H1 (cell line): ENCODE results near the gene NEDD4L. TPM values are rescaled to one million over a fixed set of nuclear protein-coding genes. Genes with fewer than 3 reads are reported as not detected.

Source experiments
- CTCF ChIA-PET: fragments of 300-600 bp; sonication (Branson Sonifier 250); formaldehyde crosslinking; loops from one replicate; lab custom pipeline; 2021; ENCODE audit not compliant: partially characterized antibody; lab: Charles Lee
- POLR2A ChIA-PET: fragments of 300-600 bp; sonication (Branson Sonifier 250); formaldehyde crosslinking; loops from one replicate; lab custom pipeline; 2021; ENCODE audit warnings: inconsistent platforms; ENCODE audit not compliant: partially characterized antibody; lab: Charles Lee
- DNase-seq, 2 experiments: peaks; one replicate each; pipeline versions ENCODE4 v3.0.0 to v3.0.0-alpha.2; 2010 to 2022; ENCODE audit warnings: low spot score in 2 of 2, low read depth in 1 of 2, mixed read lengths in 1 of 2
- FAIRE-seq: peaks from 2 replicates; lab custom pipeline; 2011; peaks lifted over from hg19 to GRCh38; lab: Jason Lieb, UNC
- H2AFZ ChIP-seq: 2 replicates; pipeline ENCODE4 v1.8.1; 2012; ENCODE audit warnings: low read length, inconsistent platforms
- H2AK5ac ChIP-seq: 2 replicates; pipeline ENCODE4 v1.6.1; 2013; ENCODE audit warnings: low read depth, low read length
- H2BK120ac ChIP-seq: replicated peaks from 2 replicates; pipeline ENCODE3; 2013; ENCODE audit warnings: low read depth, low read length, inconsistent platforms
- H2BK12ac ChIP-seq: 2 replicates; pipeline ENCODE4 v1.6.1; 2013; ENCODE audit warnings: low read depth, low read length
- H2BK15ac ChIP-seq: 2 replicates; pipeline ENCODE4 v1.6.1; 2013; ENCODE audit warnings: low read length
- H2BK20ac ChIP-seq: 2 replicates; pipeline ENCODE4 v1.6.1; 2013; ENCODE audit warnings: low read length
- H2BK5ac ChIP-seq: 2 replicates; pipeline ENCODE4 v1.6.1; 2013; ENCODE audit warnings: low read depth, low read length
- H3K14ac ChIP-seq: 2 replicates; pipeline ENCODE4 v1.6.1; 2013; ENCODE audit warnings: inconsistent platforms; ENCODE audit not compliant: insufficient read length
- H3K18ac ChIP-seq: 2 replicates; pipeline ENCODE4 v1.6.1; 2013; ENCODE audit warnings: low read length; ENCODE audit errors: extremely low read depth
- H3K23ac ChIP-seq: 2 replicates; pipeline ENCODE4 v1.6.1; 2013; ENCODE audit warnings: inconsistent platforms; ENCODE audit not compliant: insufficient read length
- H3K23me2 ChIP-seq: 2 replicates; pipeline ENCODE4 v1.6.1; 2013; ENCODE audit warnings: low read depth, low read length
- H3K27ac ChIP-seq: 2 replicates; pipeline ENCODE4 v1.6.1; 2011; ENCODE audit warnings: low read depth, low read length, inconsistent platforms
- H3K27me3 ChIP-seq, 4 experiments: replicated peaks in 1 of 4; 1 replicate in 1 of 4; 2 replicates in 3 of 4; pipeline versions ENCODE4 v1.6.1 to v1.8.1; 2011 to 2013; ENCODE audit warnings: low read length in 3 of 4, mild to moderate bottlenecking in 3 of 4, inconsistent platforms in 2 of 4, mixed read lengths in 2 of 4, moderate library complexity in 1 of 4; ENCODE audit not compliant: control insufficient read depth in 3 of 4, insufficient read depth in 3 of 4; ENCODE audit errors: extremely low read depth in 1 of 4
- H3K36me3 ChIP-seq, 4 experiments: 2 replicates each; pipeline versions ENCODE4 v1.6.1 to v1.8.1; 2011 to 2013; ENCODE audit warnings: mild to moderate bottlenecking in 4 of 4, low read length in 3 of 4, moderate library complexity in 2 of 4, control low read depth in 1 of 4, inconsistent platforms in 1 of 4; ENCODE audit not compliant: insufficient read depth in 4 of 4, control insufficient read depth in 2 of 4
- H3K4ac ChIP-seq: replicated peaks from 2 replicates; pipeline ENCODE3; 2013; ENCODE audit warnings: low read length, low read depth, mixed read lengths, inconsistent platforms; ENCODE audit not compliant: insufficient read length
- H3K4me1 ChIP-seq, 4 experiments: replicated peaks in 1 of 4; 1 replicate in 1 of 4; 2 replicates in 3 of 4; pipeline versions ENCODE4 v1.6.1 to v1.8.1; 2011 to 2013; ENCODE audit warnings: low read length in 3 of 4, inconsistent platforms in 2 of 4, mixed read lengths in 1 of 4; ENCODE audit not compliant: insufficient read depth in 4 of 4, control insufficient read depth in 3 of 4
- H3K4me2 ChIP-seq, 2 experiments: 2 replicates each; pipeline versions ENCODE4 v1.6.1 to v1.8.1; 2011 to 2013; ENCODE audit warnings: low read depth in 2 of 2, low read length in 2 of 2, control low read depth in 1 of 2, inconsistent platforms in 1 of 2, mild to moderate bottlenecking in 1 of 2; ENCODE audit not compliant: insufficient read depth in 1 of 2
- H3K4me3 ChIP-seq, 4 experiments: fragments of 200-600, 300-600 bp in 1 of 4; sonication (generic), shearing (Covaris generic), sonication (Bioruptor Twin) in 1 of 4; 2 replicates each; pipeline versions ENCODE4 v1.5.1 to v1.8.1; 2011 to 2016; ENCODE audit warnings: low read length in 4 of 4, low read depth in 3 of 4, control low read depth in 2 of 4, inconsistent platforms in 2 of 4, mild to moderate bottlenecking in 2 of 4, mixed read lengths in 1 of 4, moderate library complexity in 1 of 4; ENCODE audit not compliant: insufficient read depth in 2 of 4; ENCODE audit errors: extremely low read depth in 1 of 4
- H3K56ac ChIP-seq: replicated peaks from 2 replicates; pipeline ENCODE3; 2013; ENCODE audit warnings: low read depth, mild to moderate bottlenecking, mixed read lengths, low read length, inconsistent platforms; ENCODE audit not compliant: insufficient read length
- H3K79me1 ChIP-seq: 2 replicates; pipeline ENCODE4 v1.6.1; 2013; ENCODE audit warnings: low read depth, low read length, control low read depth
- H3K79me2 ChIP-seq, 2 experiments: 2 replicates each; pipeline versions ENCODE4 v1.6.1 to v1.8.1; 2012 to 2013; ENCODE audit warnings: low read length in 2 of 2, mild to moderate bottlenecking in 2 of 2, inconsistent platforms in 1 of 2; ENCODE audit not compliant: insufficient read depth in 2 of 2, control insufficient read depth in 1 of 2
- H3K9ac ChIP-seq, 4 experiments: replicated peaks in 1 of 4; 1 replicate in 1 of 4; 2 replicates in 3 of 4; pipeline versions ENCODE4 v1.6.1 to v1.8.1; 2011 to 2013; ENCODE audit warnings: low read depth in 3 of 4, low read length in 3 of 4, control low read depth in 2 of 4, mild to moderate bottlenecking in 2 of 4, moderate library complexity in 2 of 4, inconsistent platforms in 1 of 4; ENCODE audit errors: extremely low read depth in 1 of 4
- H3K9me3 ChIP-seq, 2 experiments: 2 replicates each; pipeline versions ENCODE4 v1.6.1 to v1.8.1; 2012 to 2013; ENCODE audit warnings: mild to moderate bottlenecking in 2 of 2, moderate library complexity in 2 of 2, control low read depth in 1 of 2, inconsistent platforms in 1 of 2, low read depth in 1 of 2, low read length in 1 of 2, mixed read lengths in 1 of 2; ENCODE audit not compliant: insufficient read depth in 2 of 2
- H4K20me1 ChIP-seq, 2 experiments: replicated peaks in 1 of 2; 2 replicates each; pipeline versions ENCODE3 to v1.8.1; 2011 to 2013; ENCODE audit warnings: inconsistent platforms in 2 of 2, low read length in 2 of 2, mild to moderate bottlenecking in 1 of 2; ENCODE audit not compliant: insufficient read depth in 2 of 2, control insufficient read depth in 1 of 2
- H4K5ac ChIP-seq: 2 replicates; pipeline ENCODE4 v1.6.1; 2013; ENCODE audit warnings: low read length, low read depth, mixed read lengths, inconsistent platforms; ENCODE audit not compliant: insufficient read length
- H4K8ac ChIP-seq: 2 replicates; pipeline ENCODE4 v1.8.0; 2013; ENCODE audit warnings: mild to moderate bottlenecking, moderate library complexity, low read length, inconsistent platforms; ENCODE audit not compliant: insufficient read depth; ENCODE audit errors: extremely low read depth
- H4K91ac ChIP-seq: replicated peaks from 2 replicates; pipeline ENCODE3; 2013; ENCODE audit warnings: low read length, mixed read lengths, inconsistent platforms; ENCODE audit not compliant: insufficient read length
- BCL11A ChIP-seq, 2 experiments: IDR thresholded peaks; one replicate each; pipeline ENCODE4 v1.6.1; 2011; ENCODE audit warnings: low read depth in 2 of 2, low read length in 2 of 2, mild to moderate bottlenecking in 2 of 2
- CBX5 ChIP-seq: fragments of 300-800, 300-1000 bp; sonication (generic); IDR thresholded peaks from 2 replicates; pipeline ENCODE4 v1.7.1; 2016; ENCODE audit warnings: antibody characterized with exemption, low read length, low read depth
- CHD2 ChIP-seq: IDR thresholded peaks from 2 replicates; pipeline ENCODE4 v1.6.1; 2012; ENCODE audit warnings: low read length, improper control_type of control experiment
- CREB1 ChIP-seq: IDR thresholded peaks from 2 replicates; pipeline ENCODE4 v1.6.1; 2012; ENCODE audit warnings: inconsistent platforms
- HDAC6 ChIP-seq: IDR thresholded peaks from one replicate; pipeline ENCODE4 v1.7.1; 2012; ENCODE audit warnings: low read depth, mild to moderate bottlenecking, inconsistent platforms, low read length, moderate library complexity
- KDM4A ChIP-seq: IDR thresholded peaks from one replicate; pipeline ENCODE4 v1.7.1; 2012; ENCODE audit warnings: low read depth, mild to moderate bottlenecking, moderate library complexity, low read length, inconsistent platforms; ENCODE audit not compliant: severe bottlenecking
- POLR2A ChIP-seq, 2 experiments: IDR thresholded peaks; 1 replicate in 1 of 2; 2 replicates in 1 of 2; pipeline ENCODE4 v1.6.1; 2011; ENCODE audit warnings: low read depth in 2 of 2, low read length in 2 of 2, mild to moderate bottlenecking in 2 of 2; ENCODE audit errors: control extremely low read depth in 1 of 2
- POU5F1 ChIP-seq: IDR thresholded peaks from 2 replicates; pipeline ENCODE4 v1.6.1; 2011; ENCODE audit warnings: low read depth, mild to moderate bottlenecking, low read length, moderate library complexity
- RFX5 ChIP-seq: IDR thresholded peaks from 2 replicates; pipeline ENCODE4 v1.6.1; 2011; ENCODE audit warnings: low read depth, low read length, improper control_type of control experiment, borderline replicate concordance
- RNF2 ChIP-seq: fragments of 200-900, 300-1000 bp; sonication (generic); IDR thresholded peaks from 2 replicates; pipeline ENCODE4 v1.7.1; 2016; ENCODE audit warnings: borderline replicate concordance, low read depth, mild to moderate bottlenecking, antibody characterized with exemption, low read length; ENCODE audit not compliant: poor library complexity, severe bottlenecking; ENCODE audit errors: missing control alignments
- SP1 ChIP-seq: IDR thresholded peaks from 2 replicates; pipeline ENCODE4 v1.6.1; 2011; ENCODE audit warnings: low read depth, low read length
- TAF1 ChIP-seq: IDR thresholded peaks from 2 replicates; pipeline ENCODE4 v1.6.1; 2011; ENCODE audit warnings: mild to moderate bottlenecking, low read depth, low read length
- TAF7 ChIP-seq: optimal IDR thresholded peaks from 2 replicates; pipeline ENCODE3; 2011; ENCODE audit warnings: low read depth, mild to moderate bottlenecking, inconsistent platforms, low read length, moderate library complexity, borderline replicate concordance
- whole genome bisulfite sequencing, 2 experiments: shearing (Covaris generic) in 1 of 2; methylation state at CpG; one replicate each; pipeline versions ENCODE4 v1.1.6 to v1.1.7; 2013 to 2015; ENCODE audit warnings: low lambda C conversion rate in 2 of 2, mixed read lengths in 2 of 2, inconsistent platforms in 1 of 2, low coverage in 1 of 2, missing lambda C conversion rate in 1 of 2; ENCODE audit not compliant: insufficient replicate concordance in 2 of 2, insufficient coverage in 1 of 2, insufficient read length in 1 of 2; ENCODE audit errors: extremely low coverage in 1 of 2, missing lambda C conversion rate in 1 of 2; 5-methylcytosine and 5-hydroxymethylcytosine counted together
- polyA plus RNA-seq, 7 experiments: library from polyadenylated mRNA; depleted of rRNA in 3 of 7; stranded (reverse) in 5 of 7; unstranded in 2 of 7; fragments of >200 nt in 5 of 7; fragments of 200-250 nt in 2 of 7; gene quantifications; 1 replicate in 5 of 7; 2 replicates in 1 of 7; 4 replicates in 1 of 7; pipeline versions ENCODE4 v1.2.1 to v1.2.3, GENCODE V29; 2011 to 2013; ENCODE audit warnings: missing spikeins in 2 of 7, mixed read lengths in 2 of 7
- total RNA-seq: library from RNA; stranded (reverse); fragmentation: NEBNext Ultra II Directional; extraction: Animal tissue kit (Norgen Biotek cat#: 25700); gene quantifications from 2 replicates; pipeline ENCODE4 v1.2.1, GENCODE V29; 2021
- TF ChIP-seq, protein P1 (sequence below): IDR thresholded peaks from 2 replicates; pipeline ENCODE4 v1.6.1; 2012; ENCODE audit warnings: inconsistent platforms

NEDD4L gene
- total and polyA plus RNA-seq, 2 of the 8 experiments (the other 6 are each of a cell fraction or from before 2014, with no cell fraction given): 37.3 to 69.8 TPM

GRCh38 chr18:58076052-58076451, 32.0 kb downstream of the NEDD4L start:
- no peaks in the 10 kb centered on the region for H3K23me2 ChIP-seq
- no peaks in the 10 kb centered on the region; a peak in 1 of 7 replicates for H3K27me3 ChIP-seq
- H3K4me2 ChIP-seq: no peak overlapping the region
- H2BK12ac ChIP-seq: no peak overlapping the region
- POLR2A ChIA-PET: interaction anchor here (2.6 kb wide), 1 partner anchor 17 kb away, joined by 6 read pairs; no protein-coding TSS in a partner anchor
- no peak overlapping the region for H4K8ac ChIP-seq
- H3K36me3 ChIP-seq: no peaks in the 10 kb centered on the region
- H2BK20ac ChIP-seq: no peak overlapping the region
- H2AFZ ChIP-seq: no peak overlapping the region
- H3K79me1 ChIP-seq: peaks cover 5% of the 10 kb centered on the region
- H3K23ac ChIP-seq: no peak overlapping the region
- CTCF ChIA-PET: interaction anchor here (0.8 to 1.7 kb wide), 5 partner anchors 9 to 168 kb away, joined by 3 to 7 read pairs (median 3); no protein-coding TSS in a partner anchor
- H2BK15ac ChIP-seq: no peak overlapping the region
- no peak overlapping the region for H3K4ac ChIP-seq
- no peak overlapping the region for H3K27ac ChIP-seq
- no peak for FAIRE-seq
- peaks cover 0 to 70% of the 10 kb centered on the region in 2 experiments; a peak in 2 of 4 replicates for H3K79me2 ChIP-seq
- DNase-seq: no peak
- no peak overlapping the region for H4K91ac ChIP-seq
- no peak overlapping the region for H3K14ac ChIP-seq
- no peak overlapping the region for H3K18ac ChIP-seq
- no peak overlapping the region for H3K56ac ChIP-seq
- peaks cover 0 to 2% (median 0%) of the 10 kb centered on the region in 4 experiments; a peak in 4 of 7 replicates for H3K4me1 ChIP-seq
- H3K9ac ChIP-seq: no peak overlapping the region
- H2BK120ac ChIP-seq: no peak overlapping the region
- H4K5ac ChIP-seq: no peak overlapping the region
- H4K20me1 ChIP-seq: peaks cover 0 to 5% of the 10 kb centered on the region in 2 experiments
- no peak overlapping the region for H2AK5ac ChIP-seq
- no peaks in the 10 kb centered on the region for H3K9me3 ChIP-seq
- 82% methylated on average over 2 of the region's 2 CpGs; no CpG with 5 or more reads in 1 of the 2 experiments for WGBS, 2 experiments
- no peak overlapping the region for H3K4me3 ChIP-seq
- no peak overlapping the region for H2BK5ac ChIP-seq
- TF ChIP-seq SP1 (no peak), CHD2 (no peak), TAF1 (no peak), RFX5 (no peak), CBX5 (no peak), RNF2 (no peak), KDM4A (no peak), POLR2A (IDR thresholded peaks at IDR 0.05; ENCODE audit: control extremely low read depth in 1 of 2, low read depth in 2 of 2, low read length in 2 of 2) (no peak), BCL11A (IDR thresholded peaks at IDR 0.05; ENCODE audit: low read depth in 2 of 2, low read length in 2 of 2) (no peak), POU5F1 (no peak), TAF7 (no peak), HDAC6 (no peak), CREB1 (no peak)
- TF ChIP-seq, protein P1, sequence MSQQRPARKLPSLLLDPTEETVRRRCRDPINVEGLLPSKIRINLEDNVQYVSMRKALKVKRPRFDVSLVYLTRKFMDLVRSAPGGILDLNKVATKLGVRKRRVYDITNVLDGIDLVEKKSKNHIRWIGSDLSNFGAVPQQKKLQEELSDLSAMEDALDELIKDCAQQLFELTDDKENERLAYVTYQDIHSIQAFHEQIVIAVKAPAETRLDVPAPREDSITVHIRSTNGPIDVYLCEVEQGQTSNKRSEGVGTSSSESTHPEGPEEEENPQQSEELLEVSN: no peak
